Heart right ventricle (tissue), 16 donors: ENCODE results near the gene SSBP3. TPM values are rescaled to one million over a fixed set of nuclear protein-coding genes. Genes with fewer than 3 reads are reported as not detected.

Experiments
- ATAC-seq, 8 donors: fragments of 200-7000 bp; cut with Tn5 transposase; one replicate each; pipeline ENCODE4 v1.9.1; 2020; ENCODE audit warnings: mild to moderate bottlenecking in 8 of 8, moderate library complexity in 8 of 8, moderate number of reproducible peaks in 1 of 8
- DNase-seq, 2 donors: peaks; one replicate each; pipeline ENCODE4 v3.0.0-alpha.2; 2020
- H3K27ac ChIP-seq, 10 donors: fragments of 200-600 bp; sonication (generic) in 2 of 10; one replicate each; pipeline versions ENCODE4 v1.5.0 to v1.8.0; 2020 to 2022; ENCODE audit warnings: mild to moderate bottlenecking in 3 of 10
- H3K27me3 ChIP-seq, 7 donors: fragments of 200-600 bp; one replicate each; pipeline ENCODE4 v1.8.0; 2021 to 2022; ENCODE audit warnings: mild to moderate bottlenecking in 2 of 7
- H3K36me3 ChIP-seq, 9 donors: fragments of 200-600 bp; sonication (generic) in 1 of 9; one replicate each; pipeline versions ENCODE4 v1.5.0 to v1.8.0; 2020 to 2022; ENCODE audit warnings: mild to moderate bottlenecking in 2 of 9
- H3K4me1 ChIP-seq, 9 donors: fragments of 200-600 bp; sonication (generic) in 1 of 9; one replicate each; pipeline versions ENCODE4 v1.5.0 to v1.8.0; 2020 to 2022; ENCODE audit warnings: mild to moderate bottlenecking in 4 of 9
- H3K4me3 ChIP-seq, 10 donors: fragments of 200-600 bp; sonication (generic) in 2 of 10; one replicate each; pipeline versions ENCODE4 v1.5.0 to v1.8.0; 2020 to 2022; ENCODE audit warnings: mild to moderate bottlenecking in 7 of 10, moderate library complexity in 2 of 10
- H3K9me3 ChIP-seq, 11 donors: fragments of 200-600 bp in 10 of 11; sonication (generic) in 2 of 11; one replicate each; pipeline versions ENCODE4 v1.5.0 to v1.8.0; 2013 to 2022; ENCODE audit warnings: mild to moderate bottlenecking in 2 of 11, control low read depth in 1 of 11, moderate library complexity in 1 of 11
- WGBS, 2 donors: extraction: QIAGEN DNeasy Blood & Tissue Kit; methylation state at CpG; one replicate each; pipeline ENCODE4 v1.1.7; 2013; ENCODE audit warnings: inconsistent platforms in 1 of 2; 5-methylcytosine and 5-hydroxymethylcytosine counted together
- intact Hi-C, 10 donors: fragments of 100-400 bp; cut with DNase I; formaldehyde crosslinking; loops; one replicate each; pipeline versions ENCODE4 v1.11.1 to v1.14.2; 2022
- polyA plus RNA-seq, 2 donors: library from polyadenylated mRNA; stranded (reverse); fragments of 200-250 nt; gene quantifications; one replicate each; pipeline ENCODE4 v1.2.3, GENCODE V29; 2013
- total RNA-seq, 10 donors: library from RNA; stranded (reverse); fragmentation: NEBNext Ultra II Directional in 3 of 10; extraction: Animal tissue kit (Norgen Biotek cat#: 25700) in 3 of 10; gene quantifications; one replicate each; pipeline versions ENCODE4 v1.2.1 to v1.2.4, GENCODE V29; 2021 to 2023
- TF ChIP-seq, protein P1 (sequence below), 9 donors: fragments of 200-600 bp; sonication (generic) in 2 of 9; IDR thresholded peaks; one replicate each; pipeline versions ENCODE4 v1.5.0 to v1.8.0; 2021 to 2022; ENCODE audit warnings: antibody characterized with exemption in 9 of 9, mild to moderate bottlenecking in 5 of 9, moderate library complexity in 1 of 9
- donor health status: Arrhythmogenic right ventricular cardiomyopathy.
- donor health status: ischemic (EF 13 %, LVEDD 7.1; RV severe dilation, severe dysfunction).
- donor health status: healthy with polysubstance abuse.
- donor health status: DM: no; HTN: yes; CAD: no.
- donor health status: DM: no; HTN: no; CAD: no.
- donor health status: ischemic (EF 25% LVEDD 6.9; RV normal size, moderate dysfunction).
- donor health status: ischemic (EF 25% LVEDD 5.7; RV mildly dilated, moderate dysfunction).
- donor health status: healthy.
- donor health status: DM: yes; HTN: yes; CAD: no.
- donor health status: Ischemic cardiomyopathy.
- donor health status: ischemic (EF 35%, LVEDD 5.7; RV mildly dilated, moderate dysfunction).
- donor health status: nonischemic (EF 11% LVEDD 7.7; RV severe dilation, severe dysfunction).
- donor health status: DM: yes; HTN: yes; CAD: no.
- donor health status: PGD.
- donor health status: ischemic (EF 29% LVEDD 5.4; RV normal size, mild dysfunction).
- donor health status: nonischemic (EF 23%, LVEDD 6.1; RV moderate dilation, normal function).

The SSBP3 gene
- total and polyA plus RNA-seq, 12 donors = 17.6 to 71.9 (median 52.8) TPM

GRCh38 chr1:54401799-54402198 is 4.4 kb downstream of the SSBP3 start:
- Histone ChIP-seq H3K4me3 (no peak overlapping the region), H3K9me3 (no peaks in the 10 kb centered on the region), H3K27ac (peak overlapping the region in 6 of 10 donors; percentile 19 to 58 (median 36)), H3K36me3 (peaks cover 0 to 62% (median 21%) of the 10 kb centered on the region in 9 donors), H3K4me1 (peaks cover 10 to 76% (median 59%) of the 10 kb centered on the region in 9 donors), H3K27me3 (no peaks in the 10 kb centered on the region)
- WGBS, 2 donors = 49 to 59% methylated on average over 6 of the region's 6 CpGs
- no peak for DNase-seq
- ATAC-seq = peak in 1 of 8 donors; percentile 11
- TF ChIP-seq, protein P1, sequence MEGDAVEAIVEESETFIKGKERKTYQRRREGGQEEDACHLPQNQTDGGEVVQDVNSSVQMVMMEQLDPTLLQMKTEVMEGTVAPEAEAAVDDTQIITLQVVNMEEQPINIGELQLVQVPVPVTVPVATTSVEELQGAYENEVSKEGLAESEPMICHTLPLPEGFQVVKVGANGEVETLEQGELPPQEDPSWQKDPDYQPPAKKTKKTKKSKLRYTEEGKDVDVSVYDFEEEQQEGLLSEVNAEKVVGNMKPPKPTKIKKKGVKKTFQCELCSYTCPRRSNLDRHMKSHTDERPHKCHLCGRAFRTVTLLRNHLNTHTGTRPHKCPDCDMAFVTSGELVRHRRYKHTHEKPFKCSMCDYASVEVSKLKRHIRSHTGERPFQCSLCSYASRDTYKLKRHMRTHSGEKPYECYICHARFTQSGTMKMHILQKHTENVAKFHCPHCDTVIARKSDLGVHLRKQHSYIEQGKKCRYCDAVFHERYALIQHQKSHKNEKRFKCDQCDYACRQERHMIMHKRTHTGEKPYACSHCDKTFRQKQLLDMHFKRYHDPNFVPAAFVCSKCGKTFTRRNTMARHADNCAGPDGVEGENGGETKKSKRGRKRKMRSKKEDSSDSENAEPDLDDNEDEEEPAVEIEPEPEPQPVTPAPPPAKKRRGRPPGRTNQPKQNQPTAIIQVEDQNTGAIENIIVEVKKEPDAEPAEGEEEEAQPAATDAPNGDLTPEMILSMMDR (IDR thresholded peaks at IDR 0.05) = no peak
- intact Hi-C loops = loop anchor here in 9 of 10 donors (5.0 to 10.0 kb wide), 15 partner anchors 34 to 347 kb away; partner anchors contain the start of genes CYB5RL (in 4 of the 9), MRPL37 (in 4 of the 9), TCEANC2 (in 1 of the 9) and TMEM59 (in 1 of the 9)

DNA sequence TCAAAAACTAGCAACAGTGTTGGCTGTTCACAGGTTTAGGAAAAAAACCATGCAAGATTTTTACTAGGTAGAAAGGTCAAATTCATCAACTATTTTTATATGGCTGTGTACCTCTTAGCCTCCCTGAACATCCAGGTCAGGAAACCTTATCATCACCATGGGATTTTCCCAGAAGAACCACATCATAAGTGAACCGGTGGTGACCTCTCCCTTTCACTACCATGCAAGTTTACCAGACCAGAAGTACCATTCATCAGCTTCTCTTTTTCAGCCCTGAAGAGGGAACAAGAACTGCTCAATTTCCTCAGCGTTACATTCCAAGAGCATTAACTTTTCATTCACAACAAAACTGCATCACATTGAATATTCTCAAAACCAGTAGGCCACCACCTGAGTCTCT is 5.9 kb downstream of the SSBP3 start:
- H3K4me1 ChIP-seq = peaks cover 10 to 89% (median 59%) of the 10 kb centered on the region in 9 donors
- intact Hi-C loops = loop anchor here in 9 of 10 donors (5.0 to 10.0 kb wide), 15 partner anchors 33 to 346 kb away; partner anchors contain the start of genes CYB5RL (in 4 of the 9), MRPL37 (in 4 of the 9), TCEANC2 (in 1 of the 9) and TMEM59 (in 1 of the 9)
- TF ChIP-seq, protein P1 (IDR thresholded peaks at IDR 0.05) = no peak
- H3K27me3 ChIP-seq = no peaks in the 10 kb centered on the region
- H3K27ac ChIP-seq = peak overlapping the region in 2 of 10 donors; percentile 2 to 41
- ATAC-seq = no peak
- DNase-seq = no peak
- H3K9me3 ChIP-seq = no peaks in the 10 kb centered on the region
- WGBS, 2 donors = 86 to 87% methylated on average over 2 of the region's 2 CpGs
- H3K4me3 ChIP-seq = no peak overlapping the region
- peaks cover 0 to 68% (median 21%) of the 10 kb centered on the region in 9 donors for H3K36me3 ChIP-seq

DNA sequence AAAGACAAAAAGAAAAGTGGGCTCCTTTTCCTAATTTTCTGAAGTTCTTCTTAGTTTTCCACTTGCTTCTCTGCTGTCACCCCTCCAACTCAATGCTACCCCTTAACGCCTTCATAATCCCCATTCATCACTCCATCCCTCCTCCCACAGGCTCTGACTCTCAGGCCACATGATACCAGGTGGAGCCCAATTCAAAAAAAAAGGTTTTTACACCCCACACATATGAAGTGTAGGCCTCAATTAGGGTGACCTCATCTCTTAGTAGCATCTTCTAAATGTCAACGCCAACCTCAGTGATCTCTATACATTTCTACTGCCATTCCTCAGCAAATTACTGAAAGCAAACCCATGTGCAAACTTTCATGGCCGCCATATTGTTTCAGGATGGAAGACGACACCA is 6.4 kb downstream of the SSBP3 start:
- TF ChIP-seq, protein P1 (IDR thresholded peaks at IDR 0.05) = no peak
- H3K36me3 ChIP-seq = peaks cover 0 to 74% (median 21%) of the 10 kb centered on the region in 9 donors
- DNase-seq (no peak), ATAC-seq (no peak)
- H3K4me1 ChIP-seq = peaks cover 6 to 89% (median 56%) of the 10 kb centered on the region in 9 donors
- H3K4me3 ChIP-seq = no peak overlapping the region
- H3K9me3 ChIP-seq = no peaks in the 10 kb centered on the region
- no peak overlapping the region for H3K27ac ChIP-seq
- intact Hi-C loops = loop anchor here (5.0 to 10.0 kb wide), 16 partner anchors 32 to 345 kb away; partner anchors contain the start of genes CYB5RL (in 4 of the 10), MRPL37 (in 4 of the 10), TCEANC2 (in 1 of the 10) and TMEM59 (in 1 of the 10)
- H3K27me3 ChIP-seq = no peaks in the 10 kb centered on the region
- 96 to 97% methylated on average over 4 of the region's 4 CpGs for WGBS, 2 donors

DNA sequence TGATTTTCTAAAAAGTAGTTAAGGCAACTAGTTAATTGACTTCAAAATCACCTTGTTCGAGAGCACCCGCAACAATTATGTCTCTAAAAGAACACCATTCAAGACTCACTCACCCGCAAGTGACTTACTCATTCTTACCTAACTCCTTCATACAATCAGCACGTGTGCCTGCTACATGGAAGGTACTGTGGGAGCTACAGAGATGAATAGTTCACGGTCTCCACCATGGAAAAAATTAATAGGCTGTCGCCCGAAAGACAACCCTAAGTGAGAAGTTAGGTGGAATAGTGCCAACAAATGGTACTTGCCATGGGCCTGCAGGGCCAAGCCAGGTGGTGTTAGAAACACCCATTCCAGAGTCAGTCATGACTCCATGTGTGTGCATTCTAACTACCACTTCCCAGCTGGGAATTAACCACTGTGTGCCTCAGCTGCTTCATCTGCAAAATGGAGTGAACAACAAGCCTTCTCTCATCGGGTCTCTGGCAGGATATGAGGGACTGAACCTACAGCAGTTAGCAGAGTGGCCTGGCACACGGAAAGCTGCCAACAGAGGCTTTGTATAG is 7.1 kb downstream of the SSBP3 start:
- Histone ChIP-seq H3K36me3 (peaks cover 0 to 81% (median 21%) of the 10 kb centered on the region in 9 donors), H3K9me3 (no peaks in the 10 kb centered on the region), H3K4me3 (no peak overlapping the region), H3K27ac (no peak overlapping the region), H3K27me3 (no peaks in the 10 kb centered on the region), H3K4me1 (peaks cover 1 to 89% (median 51%) of the 10 kb centered on the region in 9 donors)
- WGBS, 2 donors = 88 to 93% methylated on average over 9 of the region's 9 CpGs
- TF ChIP-seq, protein P1 (IDR thresholded peaks at IDR 0.05) = no peak
- DNase-seq (no peak), ATAC-seq (no peak)
- intact Hi-C loops = loop anchor here in 2 of 10 donors (5.0 to 10.0 kb wide), 2 partner anchors 37 to 64 kb away; no protein-coding TSS in a partner anchor
